Measurements from ENCODE around the gene TEKTIP1.

DNA sequence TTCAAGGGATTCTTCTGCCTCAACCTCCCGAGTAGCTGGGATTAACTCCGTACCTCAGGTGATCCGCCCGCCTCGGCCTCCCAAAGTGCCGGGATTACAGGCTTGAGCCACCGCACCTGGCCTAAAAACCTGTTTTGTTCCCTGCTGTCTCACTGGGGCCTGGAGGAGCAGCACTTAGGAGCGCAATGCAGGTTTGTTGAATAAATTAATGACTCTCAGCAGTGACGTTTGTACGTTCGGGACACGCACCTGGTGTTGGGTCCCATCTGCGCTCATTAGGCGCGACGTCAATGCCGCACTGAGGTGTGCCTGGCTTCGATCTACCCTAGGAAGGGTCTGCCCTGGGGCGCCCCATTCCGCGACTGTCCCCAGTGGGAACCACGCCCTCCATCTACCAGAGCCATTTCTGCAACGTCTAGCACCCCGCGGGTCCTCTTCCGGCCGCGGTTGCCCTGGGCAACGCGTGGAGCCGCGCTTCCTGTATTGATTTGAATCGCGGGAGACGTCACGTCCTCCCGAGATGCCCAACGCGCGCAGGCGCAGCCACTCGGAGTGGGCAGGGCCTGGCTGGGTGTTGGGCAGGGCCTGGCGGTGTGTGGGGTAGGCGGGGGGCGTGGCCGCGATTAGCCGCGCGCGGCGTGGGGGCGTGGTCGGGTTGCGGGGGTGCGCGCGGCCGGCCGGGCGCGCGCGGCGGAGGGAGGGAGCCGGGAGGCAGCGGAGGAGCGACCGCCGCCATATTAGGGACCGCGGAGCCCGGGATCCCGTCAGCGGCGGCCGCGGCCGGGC, 33.2 kb upstream of the TEKTIP1 start, which contains the start of gene FZR1:
- TF ChIP-seq, protein P1, sequence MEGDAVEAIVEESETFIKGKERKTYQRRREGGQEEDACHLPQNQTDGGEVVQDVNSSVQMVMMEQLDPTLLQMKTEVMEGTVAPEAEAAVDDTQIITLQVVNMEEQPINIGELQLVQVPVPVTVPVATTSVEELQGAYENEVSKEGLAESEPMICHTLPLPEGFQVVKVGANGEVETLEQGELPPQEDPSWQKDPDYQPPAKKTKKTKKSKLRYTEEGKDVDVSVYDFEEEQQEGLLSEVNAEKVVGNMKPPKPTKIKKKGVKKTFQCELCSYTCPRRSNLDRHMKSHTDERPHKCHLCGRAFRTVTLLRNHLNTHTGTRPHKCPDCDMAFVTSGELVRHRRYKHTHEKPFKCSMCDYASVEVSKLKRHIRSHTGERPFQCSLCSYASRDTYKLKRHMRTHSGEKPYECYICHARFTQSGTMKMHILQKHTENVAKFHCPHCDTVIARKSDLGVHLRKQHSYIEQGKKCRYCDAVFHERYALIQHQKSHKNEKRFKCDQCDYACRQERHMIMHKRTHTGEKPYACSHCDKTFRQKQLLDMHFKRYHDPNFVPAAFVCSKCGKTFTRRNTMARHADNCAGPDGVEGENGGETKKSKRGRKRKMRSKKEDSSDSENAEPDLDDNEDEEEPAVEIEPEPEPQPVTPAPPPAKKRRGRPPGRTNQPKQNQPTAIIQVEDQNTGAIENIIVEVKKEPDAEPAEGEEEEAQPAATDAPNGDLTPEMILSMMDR (conservative IDR thresholded peaks at IDR 0.05; ENCODE audit: low read length) = no peak
- TF ChIP-seq EZH2phosphoT487 (IDR thresholded peaks at IDR 0.05; ENCODE audit: borderline replicate concordance) = no peak
